ENCODE data around the gene CARS2. TPM values are rescaled to one million over a fixed set of nuclear protein-coding genes. Genes with fewer than 3 reads are reported as not detected.
"Not testable (repeated sequence)": the region's sequence is repeated elsewhere in the genome, so short reads cannot be mapped to it uniquely, and the experiment has no call there.

The CARS2 gene
- total and polyA plus RNA-seq, 3 donors from 2014 or later, result 60.4 to 116 (median 100) TPM

GRCh38 chr13:110615322-110616102 is 90.4 kb downstream of the CARS2 start, which contains the start of gene NAXD:
Gene NAXD (plus strand): TSS chr13:110615545. CDS start chr13:110615602, 57 bp downstream.
- Histone ChIP-seq H3K27ac (peak within 1 kb of the TSS; percentile 91 to 95), H3K9me3 (no peaks in the 10 kb centered on the region), H3K27me3 (no peaks in the 10 kb centered on the region), H3K36me3 (ENCODE audit: low read depth, missing control alignments) (no peaks in the 10 kb centered on the region), H3K4me1 (peaks cover 25% of the 10 kb centered on the region), H3K4me3 (peak within 1 kb of the TSS; percentile 70 to 98)
- DNase-seq, result peak; percentile 97
- TF ChIP-seq CTCF (IDR thresholded peaks at IDR 0.05) (no peak), POLR2A (IDR thresholded peaks at IDR 0.05) (no peak)
- WGBS, 2 donors, result 1 to 2% methylated on average over 8 to 67 of the region's 95 CpGs
- intact Hi-C loops (cut with DNase I; ENCODE audit: low total_unique reads), result loop anchor here (10.0 kb wide), 1 partner anchor 99 kb away; the partner anchor contains the start of gene ING1

- WGBS, 2 donors, result 57 to 61% methylated on average over 3 to 11 of the region's 11 CpGs
- no peak for DNase-seq
- H3K9me3 ChIP-seq, result no peaks in the 10 kb centered on the region
- no peaks in the 10 kb centered on the region for H3K27me3 ChIP-seq
- peak overlapping the region; percentile 70 to 98 for H3K4me3 ChIP-seq
- no peaks in the 10 kb centered on the region for H3K36me3 ChIP-seq (ENCODE audit: low read depth, missing control alignments)
- peak overlapping the region; percentile 91 to 95 for H3K27ac ChIP-seq
- H3K4me1 ChIP-seq, result peaks cover 23% of the 10 kb centered on the region
- intact Hi-C loops (cut with DNase I; ENCODE audit: low total_unique reads), result loop anchor here (10.0 kb wide), 1 partner anchor 100 kb away; the partner anchor contains the start of gene ING1
- TF ChIP-seq POLR2A (IDR thresholded peaks at IDR 0.05), result no peak
- no peak for TF ChIP-seq CTCF (IDR thresholded peaks at IDR 0.05)
These were observed 91.0 kb downstream of the CARS2 start for GRCh38 chr13:110615005-110615321.

- H3K36me3 ChIP-seq (ENCODE audit: low read depth, missing control alignments), result no peaks in the 10 kb centered on the region
- no peaks in the 10 kb centered on the region for H3K9me3 ChIP-seq
- intact Hi-C loops (cut with DNase I; ENCODE audit: low total_unique reads), result loop anchor here (10.0 kb wide), 1 partner anchor 104 kb away; the partner anchor contains the start of gene ING1
- H3K4me3 ChIP-seq, result no peak overlapping the region
- H3K27ac ChIP-seq, result no peak overlapping the region
- no peak for DNase-seq
- no peaks in the 10 kb centered on the region for H3K27me3 ChIP-seq
- TF ChIP-seq CTCF (IDR thresholded peaks at IDR 0.05) (no peak), POLR2A (IDR thresholded peaks at IDR 0.05) (no peak)
- WGBS, 2 donors, result 88 to 89% methylated on average over 12 of the region's 12 CpGs
- peaks cover 11% of the 10 kb centered on the region for H3K4me1 ChIP-seq
These were observed 94.8 kb downstream of the CARS2 start for GRCh38 chr13:110610955-110611595.

GRCh38 chr13:110607675-110608224 is 98.2 kb downstream of the CARS2 start:
- Histone ChIP-seq H3K9me3 (no peaks in the 10 kb centered on the region), H3K27me3 (no peaks in the 10 kb centered on the region), H3K4me3 (no peak overlapping the region), H3K27ac (peak overlapping the region; percentile 76 to 85), H3K36me3 (ENCODE audit: low read depth, missing control alignments) (no peaks in the 10 kb centered on the region), H3K4me1 (peaks cover 6% of the 10 kb centered on the region)
- no peak for DNase-seq
- TF ChIP-seq POLR2A (IDR thresholded peaks at IDR 0.05), result no peak
- no peak for TF ChIP-seq CTCF (IDR thresholded peaks at IDR 0.05)
- intact Hi-C loops (cut with DNase I; ENCODE audit: low total_unique reads), result no loop called here
- 32 to 33% methylated on average over 3 of the region's 3 CpGs for WGBS, 2 donors

GRCh38 chr13:110606281-110606680 is 99.6 kb downstream of the CARS2 start:
- Histone ChIP-seq H3K4me1 (peaks cover 16% of the 10 kb centered on the region), H3K27ac (peak overlapping the region in 1 of 2 donors; percentile 30)
- 40 to 85% methylated on average over 1 to 10 of the region's 33 CpGs for WGBS, 2 donors

More at GRCh38 chr13:110606281-110606680, 99.6 kb downstream of the CARS2 start:
- DNase-seq; H3K27me3 ChIP-seq; H3K4me3 ChIP-seq; H3K36me3 ChIP-seq (ENCODE audit: low read depth, missing control alignments); H3K9me3 ChIP-seq; intact Hi-C loops (cut with DNase I; ENCODE audit: low total_unique reads): not testable (repeated sequence)

Data from testis (tissue), 3 donors.